SK-N-SH treated with all-trans-retinoic acid at 6 μM for 48 hours (cell line): ENCODE measurements around the gene BDNF.

Experiments
- ATAC-seq: fragments of 200-7000 bp; cut with Tn5 transposase; 3 replicates; pipeline ENCODE4 v1.9.1; 2020; ENCODE audit warnings: mild to moderate bottlenecking, moderate library complexity
- ARNTL ChIP-seq: fragments of 450-650 bp; formaldehyde crosslinking; IDR thresholded peaks from 2 replicates; pipeline ENCODE4 v1.5.0; 2020; ENCODE audit warnings: low read depth, mild to moderate bottlenecking, moderate library complexity, borderline replicate concordance
- BACH2 ChIP-seq: fragments of 250-450 bp; sonication (Bioruptor Pico); IDR thresholded peaks from 2 replicates; pipeline ENCODE4 v1.9.0; 2021; ENCODE audit warnings: mild to moderate bottlenecking, borderline replicate concordance
- CSDC2 ChIP-seq: fragments of 250-450 bp; sonication (Bioruptor Pico); IDR thresholded peaks from 2 replicates; pipeline ENCODE4 v1.5.0; 2020; ENCODE audit warnings: mild to moderate bottlenecking, moderate library complexity
- ESRRG ChIP-seq: fragments of 250-450 bp; sonication (Bioruptor Pico); IDR thresholded peaks from 2 replicates; pipeline ENCODE4 v1.6.1; 2021; ENCODE audit warnings: mild to moderate bottlenecking
- GLIS3 ChIP-seq: fragments of 250-450 bp; sonication (Bioruptor Pico); IDR thresholded peaks from 2 replicates; pipeline ENCODE4 v1.5.0; 2020; ENCODE audit warnings: mild to moderate bottlenecking, moderate library complexity
- ISL1 ChIP-seq: fragments of 250-450 bp; sonication (Bioruptor Pico); IDR thresholded peaks from 2 replicates; pipeline ENCODE4 v2.1.2; 2022; ENCODE audit warnings: mild to moderate bottlenecking, moderate library complexity
- OSR1 ChIP-seq: fragments of 250-450 bp; sonication (Bioruptor Pico); IDR thresholded peaks from 2 replicates; pipeline ENCODE4 v1.8.0; 2022; ENCODE audit warnings: moderate library complexity, mild to moderate bottlenecking, inconsistent platforms
- PPARA ChIP-seq: fragments of 250-450 bp; sonication (Bioruptor Pico); IDR thresholded peaks from 2 replicates; pipeline ENCODE4 v1.5.0; 2020; ENCODE audit warnings: mild to moderate bottlenecking, borderline replicate concordance
- RARB ChIP-seq: fragments of 250-450 bp; sonication (Bioruptor Pico); IDR thresholded peaks from 2 replicates; pipeline ENCODE4 v1.8.0; 2021; ENCODE audit warnings: mild to moderate bottlenecking, moderate library complexity
- SNAI2 ChIP-seq: fragments of 250-450 bp; sonication (Bioruptor Pico); IDR thresholded peaks from 2 replicates; pipeline ENCODE4 v1.5.0; 2020; ENCODE audit warnings: mild to moderate bottlenecking, moderate library complexity
- TCF4 ChIP-seq: fragments of 250-450 bp; sonication (Bioruptor Pico); IDR thresholded peaks from 2 replicates; pipeline ENCODE4 v1.8.0; 2021; ENCODE audit warnings: mild to moderate bottlenecking, moderate library complexity, borderline replicate concordance
- TOX ChIP-seq: fragments of 250-450 bp; sonication (Bioruptor Pico); IDR thresholded peaks from 2 replicates; pipeline ENCODE4 v1.8.0; 2021; ENCODE audit warnings: mild to moderate bottlenecking, moderate library complexity, borderline replicate concordance
- ZC3H10 ChIP-seq: fragments of 250-450 bp; sonication (Bioruptor Pico); IDR thresholded peaks from 2 replicates; pipeline ENCODE4 v1.5.1; 2021; ENCODE audit warnings: mild to moderate bottlenecking, moderate library complexity
- ZFP3 ChIP-seq: fragments of 250-450 bp; sonication (Bioruptor Pico); IDR thresholded peaks from 2 replicates; pipeline ENCODE4 v1.5.0; 2020; ENCODE audit warnings: mild to moderate bottlenecking, moderate library complexity
- ZFP30 ChIP-seq: fragments of 450-650 bp; formaldehyde crosslinking; IDR thresholded peaks from 2 replicates; pipeline ENCODE4 v1.5.0; 2022; ENCODE audit warnings: mild to moderate bottlenecking, moderate library complexity
- ZNF565 ChIP-seq: fragments of 450-650 bp; formaldehyde crosslinking; conservative IDR thresholded peaks from 2 replicates; pipeline ENCODE4 v1.5.0; 2020; ENCODE audit warnings: low read depth, mild to moderate bottlenecking, moderate library complexity
- ZNF70 ChIP-seq: fragments of 450-650 bp; formaldehyde crosslinking; IDR thresholded peaks from 2 replicates; pipeline ENCODE4 v1.5.0; 2020; ENCODE audit warnings: mild to moderate bottlenecking, moderate library complexity
- ZNF8 ChIP-seq: fragments of 450-650 bp; formaldehyde crosslinking; IDR thresholded peaks from 2 replicates; pipeline ENCODE4 v1.5.0; 2020; ENCODE audit warnings: mild to moderate bottlenecking, moderate library complexity
- TF ChIP-seq, protein P1 (sequence below): fragments of 250-450 bp; sonication (Bioruptor Pico); IDR thresholded peaks from 2 replicates; pipeline ENCODE4 v1.8.0; 2021; ENCODE audit warnings: low read depth, mild to moderate bottlenecking, moderate library complexity, borderline replicate concordance
- TF ChIP-seq, protein P2 (sequence below): fragments of 250-450 bp; sonication (Bioruptor Pico); IDR thresholded peaks from 2 replicates; pipeline ENCODE4 v1.5.0; 2020; ENCODE audit warnings: mild to moderate bottlenecking, moderate library complexity
- TF ChIP-seq, protein P3 (sequence below): fragments of 250-450 bp; sonication (Bioruptor Pico); IDR thresholded peaks from 2 replicates; pipeline ENCODE4 v1.8.0; 2020; ENCODE audit warnings: mild to moderate bottlenecking, moderate library complexity, borderline replicate concordance
- TF ChIP-seq, protein P4 (sequence below): fragments of 250-450 bp; sonication (Bioruptor Pico); IDR thresholded peaks from 2 replicates; pipeline ENCODE4 v1.5.1; 2020; ENCODE audit warnings: low read depth, mild to moderate bottlenecking, moderate library complexity

The BDNF gene

DNA sequence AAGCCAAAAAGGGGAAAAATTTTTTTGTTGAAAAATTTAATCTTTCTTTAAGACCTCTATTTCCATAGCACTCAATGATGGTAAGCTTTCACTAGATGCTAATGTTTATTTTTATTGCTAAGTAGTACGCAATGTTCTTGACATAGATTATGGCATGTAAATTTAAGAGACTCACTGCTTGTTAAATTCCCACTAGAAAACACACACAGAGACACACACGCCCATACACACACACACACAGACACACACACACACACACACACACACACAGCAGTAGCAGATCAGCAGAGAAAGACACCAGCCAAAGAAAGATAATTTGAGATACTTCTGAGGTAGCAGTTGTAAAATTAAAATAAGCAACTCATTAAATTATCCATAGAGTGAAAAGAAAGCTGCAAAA is 16.0 kb upstream of the BDNF start:
- TF ChIP-seq, protein P1, sequence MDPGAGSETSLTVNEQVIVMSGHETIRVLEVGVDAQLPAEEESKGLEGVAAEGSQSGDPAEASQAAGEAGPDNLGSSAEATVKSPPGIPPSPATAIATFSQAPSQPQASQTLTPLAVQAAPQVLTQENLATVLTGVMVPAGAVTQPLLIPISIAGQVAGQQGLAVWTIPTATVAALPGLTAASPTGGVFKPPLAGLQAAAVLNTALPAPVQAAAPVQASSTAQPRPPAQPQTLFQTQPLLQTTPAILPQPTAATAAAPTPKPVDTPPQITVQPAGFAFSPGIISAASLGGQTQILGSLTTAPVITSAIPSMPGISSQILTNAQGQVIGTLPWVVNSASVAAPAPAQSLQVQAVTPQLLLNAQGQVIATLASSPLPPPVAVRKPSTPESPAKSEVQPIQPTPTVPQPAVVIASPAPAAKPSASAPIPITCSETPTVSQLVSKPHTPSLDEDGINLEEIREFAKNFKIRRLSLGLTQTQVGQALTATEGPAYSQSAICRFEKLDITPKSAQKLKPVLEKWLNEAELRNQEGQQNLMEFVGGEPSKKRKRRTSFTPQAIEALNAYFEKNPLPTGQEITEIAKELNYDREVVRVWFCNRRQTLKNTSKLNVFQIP (CRISPR knock-in tag), result no peak
- TF ChIP-seq ESRRG (CRISPR knock-in tag) (no peak), ZNF565 (CRISPR knock-in tag) (no peak), ISL1 (CRISPR knock-in tag) (no peak), ZNF70 (no peak), GLIS3 (CRISPR knock-in tag) (no peak), ZC3H10 (CRISPR knock-in tag) (no peak), TCF4 (CRISPR knock-in tag) (no peak), SNAI2 (CRISPR knock-in tag) (no peak)
- TF ChIP-seq, all 23 proteins: peak for 0
- no peak for ATAC-seq

DNA sequence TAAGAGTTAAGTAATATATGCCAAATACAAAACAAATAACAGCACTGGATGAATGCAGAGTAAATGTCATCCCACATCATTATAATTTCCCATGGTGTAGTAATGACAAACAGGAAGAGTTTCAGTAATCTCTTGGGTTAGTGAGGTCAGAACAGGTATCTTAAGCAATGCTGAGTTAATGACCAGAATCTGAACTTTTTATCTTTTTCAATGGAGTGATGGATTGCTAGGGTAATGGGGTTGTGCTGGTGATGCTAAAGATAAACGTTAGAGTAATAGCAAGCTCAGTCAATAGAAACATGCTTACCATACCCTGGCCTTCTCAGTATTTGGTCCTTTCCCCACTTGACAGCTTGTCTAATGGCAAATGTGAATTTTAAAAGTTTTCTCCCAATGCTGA is 11.5 kb upstream of the BDNF start:
- ATAC-seq, result no peak
- TF ChIP-seq TOX (no peak), SNAI2 (CRISPR knock-in tag) (no peak), GLIS3 (CRISPR knock-in tag) (no peak), ARNTL (no peak), PPARA (no peak), ZFP3 (no peak), TCF4 (CRISPR knock-in tag) (no peak), CSDC2 (CRISPR knock-in tag) (no peak), RARB (no peak), ZFP30 (CRISPR knock-in tag) (no peak), ZC3H10 (CRISPR knock-in tag) (no peak), ESRRG (CRISPR knock-in tag) (no peak)
- TF ChIP-seq, protein P2, sequence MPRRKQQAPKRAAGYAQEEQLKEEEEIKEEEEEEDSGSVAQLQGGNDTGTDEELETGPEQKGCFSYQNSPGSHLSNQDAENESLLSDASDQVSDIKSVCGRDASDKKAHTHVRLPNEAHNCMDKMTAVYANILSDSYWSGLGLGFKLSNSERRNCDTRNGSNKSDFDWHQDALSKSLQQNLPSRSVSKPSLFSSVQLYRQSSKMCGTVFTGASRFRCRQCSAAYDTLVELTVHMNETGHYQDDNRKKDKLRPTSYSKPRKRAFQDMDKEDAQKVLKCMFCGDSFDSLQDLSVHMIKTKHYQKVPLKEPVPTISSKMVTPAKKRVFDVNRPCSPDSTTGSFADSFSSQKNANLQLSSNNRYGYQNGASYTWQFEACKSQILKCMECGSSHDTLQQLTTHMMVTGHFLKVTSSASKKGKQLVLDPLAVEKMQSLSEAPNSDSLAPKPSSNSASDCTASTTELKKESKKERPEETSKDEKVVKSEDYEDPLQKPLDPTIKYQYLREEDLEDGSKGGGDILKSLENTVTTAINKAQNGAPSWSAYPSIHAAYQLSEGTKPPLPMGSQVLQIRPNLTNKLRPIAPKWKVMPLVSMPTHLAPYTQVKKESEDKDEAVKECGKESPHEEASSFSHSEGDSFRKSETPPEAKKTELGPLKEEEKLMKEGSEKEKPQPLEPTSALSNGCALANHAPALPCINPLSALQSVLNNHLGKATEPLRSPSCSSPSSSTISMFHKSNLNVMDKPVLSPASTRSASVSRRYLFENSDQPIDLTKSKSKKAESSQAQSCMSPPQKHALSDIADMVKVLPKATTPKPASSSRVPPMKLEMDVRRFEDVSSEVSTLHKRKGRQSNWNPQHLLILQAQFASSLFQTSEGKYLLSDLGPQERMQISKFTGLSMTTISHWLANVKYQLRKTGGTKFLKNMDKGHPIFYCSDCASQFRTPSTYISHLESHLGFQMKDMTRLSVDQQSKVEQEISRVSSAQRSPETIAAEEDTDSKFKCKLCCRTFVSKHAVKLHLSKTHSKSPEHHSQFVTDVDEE (CRISPR knock-in tag), result no peak
- TF ChIP-seq, protein P3, sequence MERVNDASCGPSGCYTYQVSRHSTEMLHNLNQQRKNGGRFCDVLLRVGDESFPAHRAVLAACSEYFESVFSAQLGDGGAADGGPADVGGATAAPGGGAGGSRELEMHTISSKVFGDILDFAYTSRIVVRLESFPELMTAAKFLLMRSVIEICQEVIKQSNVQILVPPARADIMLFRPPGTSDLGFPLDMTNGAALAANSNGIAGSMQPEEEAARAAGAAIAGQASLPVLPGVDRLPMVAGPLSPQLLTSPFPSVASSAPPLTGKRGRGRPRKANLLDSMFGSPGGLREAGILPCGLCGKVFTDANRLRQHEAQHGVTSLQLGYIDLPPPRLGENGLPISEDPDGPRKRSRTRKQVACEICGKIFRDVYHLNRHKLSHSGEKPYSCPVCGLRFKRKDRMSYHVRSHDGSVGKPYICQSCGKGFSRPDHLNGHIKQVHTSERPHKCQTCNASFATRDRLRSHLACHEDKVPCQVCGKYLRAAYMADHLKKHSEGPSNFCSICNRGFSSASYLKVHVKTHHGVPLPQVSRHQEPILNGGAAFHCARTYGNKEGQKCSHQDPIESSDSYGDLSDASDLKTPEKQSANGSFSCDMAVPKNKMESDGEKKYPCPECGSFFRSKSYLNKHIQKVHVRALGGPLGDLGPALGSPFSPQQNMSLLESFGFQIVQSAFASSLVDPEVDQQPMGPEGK (CRISPR knock-in tag), result no peak
- TF ChIP-seq, protein P4, sequence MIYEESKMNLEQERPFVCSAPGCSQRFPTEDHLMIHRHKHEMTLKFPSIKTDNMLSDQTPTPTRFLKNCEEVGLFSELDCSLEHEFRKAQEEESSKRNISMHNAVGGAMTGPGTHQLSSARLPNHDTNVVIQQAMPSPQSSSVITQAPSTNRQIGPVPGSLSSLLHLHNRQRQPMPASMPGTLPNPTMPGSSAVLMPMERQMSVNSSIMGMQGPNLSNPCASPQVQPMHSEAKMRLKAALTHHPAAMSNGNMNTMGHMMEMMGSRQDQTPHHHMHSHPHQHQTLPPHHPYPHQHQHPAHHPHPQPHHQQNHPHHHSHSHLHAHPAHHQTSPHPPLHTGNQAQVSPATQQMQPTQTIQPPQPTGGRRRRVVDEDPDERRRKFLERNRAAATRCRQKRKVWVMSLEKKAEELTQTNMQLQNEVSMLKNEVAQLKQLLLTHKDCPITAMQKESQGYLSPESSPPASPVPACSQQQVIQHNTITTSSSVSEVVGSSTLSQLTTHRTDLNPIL (CRISPR knock-in tag), result no peak
- TF ChIP-seq, all 23 proteins: peak for 0

DNA sequence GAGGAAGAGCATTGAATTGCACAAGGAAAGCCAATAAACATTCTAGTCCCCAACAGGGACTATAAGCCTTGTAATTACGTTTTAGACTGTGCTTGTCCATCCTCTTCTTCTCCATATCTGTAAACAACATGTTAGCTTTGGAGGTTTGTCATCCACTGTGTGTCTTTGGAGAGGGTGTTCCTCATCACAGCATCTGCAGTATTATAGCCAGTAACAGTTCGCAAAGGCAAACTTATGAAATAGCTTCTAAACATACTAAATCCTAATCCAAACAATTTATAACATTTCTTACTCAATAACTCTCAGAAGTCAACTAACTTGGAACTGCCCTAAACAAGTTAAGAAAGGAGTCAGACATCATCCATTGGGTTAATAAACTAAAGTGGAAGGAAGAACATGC is 10.3 kb upstream of the BDNF start:
- no peak for ATAC-seq
- TF ChIP-seq ZNF565 (CRISPR knock-in tag), result no peak
- TF ChIP-seq TOX, result no peak
- TF ChIP-seq ZC3H10 (CRISPR knock-in tag), result no peak
- TF ChIP-seq, protein P4 (CRISPR knock-in tag), result no peak
- no peak for TF ChIP-seq CSDC2 (CRISPR knock-in tag)
- no peak for TF ChIP-seq ZNF70
- TF ChIP-seq, protein P1 (CRISPR knock-in tag), result no peak
- TF ChIP-seq RARB, result no peak
- TF ChIP-seq, protein P2 (CRISPR knock-in tag), result no peak
- TF ChIP-seq ZFP3, result no peak
- TF ChIP-seq ZNF8 (CRISPR knock-in tag), result no peak
- TF ChIP-seq TCF4 (CRISPR knock-in tag), result no peak
- no peak for TF ChIP-seq ARNTL
- TF ChIP-seq ISL1 (CRISPR knock-in tag), result no peak
- TF ChIP-seq OSR1 (CRISPR knock-in tag), result no peak
- no peak for TF ChIP-seq ZFP30 (CRISPR knock-in tag)
- TF ChIP-seq SNAI2 (CRISPR knock-in tag), result no peak
- no peak for TF ChIP-seq ESRRG (CRISPR knock-in tag)
- no peak for TF ChIP-seq BACH2 (CRISPR knock-in tag)
- no peak for TF ChIP-seq GLIS3 (CRISPR knock-in tag)
